Neural cell (in vitro differentiated cells): ENCODE measurements around the gene FLOT2.
"Not testable (repeated sequence)": the region's sequence is repeated elsewhere in the genome, so short reads cannot be mapped to it uniquely, and the experiment has no call there.

Experiments used
- EP300 ChIP-seq: fragments of 450-650 bp; conservative IDR thresholded peaks from 2 replicates; pipeline ENCODE4 v1.6.1; 2014; ENCODE audit warnings: antibody characterized with exemption, mild to moderate bottlenecking, moderate library complexity; ENCODE audit not compliant: poor library complexity, severe bottlenecking
- EZH2 ChIP-seq: fragments of 200-600, 300-800 bp; shearing (Covaris generic), sonication (generic); IDR thresholded peaks from 2 replicates; pipeline ENCODE4 v1.6.1; 2014; ENCODE audit warnings: antibody characterized with exemption, low read length, borderline replicate concordance, mild to moderate bottlenecking; ENCODE audit not compliant: insufficient read depth, poor library complexity, severe bottlenecking
- POLR2AphosphoS5 ChIP-seq: IDR thresholded peaks from 2 replicates; pipeline ENCODE4 v1.6.1; 2012
- TF ChIP-seq, protein P1 (sequence below): fragments of 450-650 bp; IDR thresholded peaks from 2 replicates; pipeline ENCODE4 v1.5.1; 2014; ENCODE audit warnings: antibody characterized with exemption, mild to moderate bottlenecking, moderate library complexity; ENCODE audit not compliant: poor library complexity, severe bottlenecking

DNA sequence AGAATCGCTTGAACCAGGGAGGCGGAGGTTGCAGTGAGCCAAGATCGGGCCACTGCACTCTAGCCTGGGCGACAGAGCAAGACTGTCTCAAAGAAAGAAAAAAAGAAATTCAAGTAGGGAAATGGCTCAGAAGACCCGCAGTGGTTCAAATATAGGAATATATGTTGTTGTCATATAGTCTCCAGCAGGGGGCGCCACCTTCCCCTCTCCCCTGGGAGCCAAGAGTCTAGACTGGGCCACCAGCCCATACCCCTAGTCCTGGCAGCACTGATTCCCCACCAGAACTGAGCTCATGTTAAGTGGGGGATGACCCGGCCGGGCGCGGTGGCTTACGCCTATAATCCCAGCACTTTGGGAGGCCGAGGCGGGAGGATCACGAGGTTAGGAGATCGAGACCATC lies 48.9 kb downstream of the FLOT2 start:
- TF ChIP-seq, protein P1, sequence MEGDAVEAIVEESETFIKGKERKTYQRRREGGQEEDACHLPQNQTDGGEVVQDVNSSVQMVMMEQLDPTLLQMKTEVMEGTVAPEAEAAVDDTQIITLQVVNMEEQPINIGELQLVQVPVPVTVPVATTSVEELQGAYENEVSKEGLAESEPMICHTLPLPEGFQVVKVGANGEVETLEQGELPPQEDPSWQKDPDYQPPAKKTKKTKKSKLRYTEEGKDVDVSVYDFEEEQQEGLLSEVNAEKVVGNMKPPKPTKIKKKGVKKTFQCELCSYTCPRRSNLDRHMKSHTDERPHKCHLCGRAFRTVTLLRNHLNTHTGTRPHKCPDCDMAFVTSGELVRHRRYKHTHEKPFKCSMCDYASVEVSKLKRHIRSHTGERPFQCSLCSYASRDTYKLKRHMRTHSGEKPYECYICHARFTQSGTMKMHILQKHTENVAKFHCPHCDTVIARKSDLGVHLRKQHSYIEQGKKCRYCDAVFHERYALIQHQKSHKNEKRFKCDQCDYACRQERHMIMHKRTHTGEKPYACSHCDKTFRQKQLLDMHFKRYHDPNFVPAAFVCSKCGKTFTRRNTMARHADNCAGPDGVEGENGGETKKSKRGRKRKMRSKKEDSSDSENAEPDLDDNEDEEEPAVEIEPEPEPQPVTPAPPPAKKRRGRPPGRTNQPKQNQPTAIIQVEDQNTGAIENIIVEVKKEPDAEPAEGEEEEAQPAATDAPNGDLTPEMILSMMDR = not testable (repeated sequence)
- TF ChIP-seq POLR2AphosphoS5, EZH2, EP300: not testable (repeated sequence)
